WTC11 (cell line): ENCODE results near the gene RAD23A. TPM values are rescaled to one million over a fixed set of nuclear protein-coding genes. Genes with fewer than 3 reads are reported as not detected.

ENCODE experiments used
- ATAC-seq: fragments of 200-7000 bp; cut with Tn5 transposase; 2 replicates; pipeline ENCODE4 v1.10.0; 2021; ENCODE audit warnings: mild to moderate bottlenecking, moderate library complexity
- CTCF ChIA-PET: fragments of 300-600 bp; sonication (Branson Sonifier 250); formaldehyde crosslinking; loops from one replicate; lab custom pipeline; 2021; ENCODE audit warnings: antibody characterized with exemption; lab: Charles Lee
- POLR2A ChIA-PET: fragments of 350-600 bp; sonication (Branson Sonifier 250); formaldehyde crosslinking; loops from one replicate; lab custom pipeline; 2021; ENCODE audit warnings: antibody characterized with exemption; lab: Charles Lee
- DNase-seq: peaks from one replicate; pipeline ENCODE4 v3.0.0; 2021; ENCODE audit warnings: low spot score
- H3K27ac Mint-ChIP-seq: 2 replicates; pipeline ENCODE4 v1.8.0; 2021; ENCODE audit warnings: mixed read lengths
- H3K27me3 Mint-ChIP-seq: 2 replicates; pipeline ENCODE4 v1.8.0; 2021; ENCODE audit warnings: low read depth, mild to moderate bottlenecking, moderate library complexity, mixed read lengths
- H3K36me3 Mint-ChIP-seq: 2 replicates; pipeline ENCODE4 v1.8.0; 2021; ENCODE audit warnings: mixed read lengths
- H3K4me1 Mint-ChIP-seq: 2 replicates; pipeline ENCODE4 v1.8.0; 2022; ENCODE audit warnings: mixed read lengths
- H3K4me3 Mint-ChIP-seq: 2 replicates; pipeline ENCODE4 v1.8.0; 2021; ENCODE audit warnings: mild to moderate bottlenecking, moderate library complexity, mixed read lengths
- H3K9me3 Mint-ChIP-seq: 2 replicates; pipeline ENCODE4 v1.8.0; 2021; ENCODE audit warnings: mixed read lengths
- CBFB ChIP-seq: sonication (generic); formaldehyde crosslinking; IDR thresholded peaks from 2 replicates; pipeline ENCODE4 v1.8.1; 2022; ENCODE audit warnings: mild to moderate bottlenecking, low read depth, missing genetic modification reagents
- CREM ChIP-seq: sonication (generic); formaldehyde crosslinking; IDR thresholded peaks from 2 replicates; pipeline ENCODE4 v1.8.1; 2022; ENCODE audit warnings: mild to moderate bottlenecking, missing genetic modification reagents, moderate library complexity
- E2F1 ChIP-seq: sonication (generic); formaldehyde crosslinking; IDR thresholded peaks from 2 replicates; pipeline ENCODE4 v1.8.0; 2022; ENCODE audit warnings: mild to moderate bottlenecking, missing genetic modification reagents
- FOXK1 ChIP-seq: sonication (generic); formaldehyde crosslinking; IDR thresholded peaks from 2 replicates; pipeline ENCODE4 v1.8.0; 2022; ENCODE audit warnings: mild to moderate bottlenecking, moderate library complexity, missing genetic modification reagents
- GRHL2 ChIP-seq: fragments of 250-450 bp; sonication (Bioruptor Pico); IDR thresholded peaks from 2 replicates; pipeline ENCODE4 v1.8.0; 2022; ENCODE audit warnings: mild to moderate bottlenecking, moderate library complexity; ENCODE audit not compliant: insufficient replicate concordance, severe bottlenecking
- GTF2I ChIP-seq: fragments of 250-450 bp; sonication (Bioruptor Pico); conservative IDR thresholded peaks from 2 replicates; pipeline ENCODE4 v1.4.0; 2021; ENCODE audit warnings: mild to moderate bottlenecking
- JAZF1 ChIP-seq: fragments of 250-450 bp; sonication (Bioruptor Pico); IDR thresholded peaks from 2 replicates; pipeline ENCODE4 v1.9.0; 2021; ENCODE audit warnings: moderate library complexity, mild to moderate bottlenecking, inconsistent platforms
- MLX ChIP-seq: sonication (generic); formaldehyde crosslinking; IDR thresholded peaks from 2 replicates; pipeline ENCODE4 v1.8.1; 2023; ENCODE audit warnings: mild to moderate bottlenecking, missing genetic modification reagents, moderate library complexity
- RELA ChIP-seq: sonication (generic); formaldehyde crosslinking; IDR thresholded peaks from 2 replicates; pipeline ENCODE4 v1.8.1; 2022; ENCODE audit warnings: missing genetic modification reagents, mild to moderate bottlenecking, borderline replicate concordance
- RORB ChIP-seq: fragments of 250-450 bp; sonication (Bioruptor Pico); IDR thresholded peaks from 2 replicates; pipeline ENCODE4 v1.9.0; 2021; ENCODE audit warnings: mild to moderate bottlenecking
- TP53 ChIP-seq: sonication (generic); formaldehyde crosslinking; IDR thresholded peaks from 2 replicates; pipeline ENCODE4 v1.8.1; 2023; ENCODE audit warnings: mild to moderate bottlenecking, missing genetic modification reagents
- ZBTB43 ChIP-seq: sonication (generic); formaldehyde crosslinking; IDR thresholded peaks from 2 replicates; pipeline ENCODE4 v1.8.1; 2023; ENCODE audit warnings: mild to moderate bottlenecking, missing genetic modification reagents
- ZMAT4 ChIP-seq: fragments of 250-450 bp; sonication (Bioruptor Pico); IDR thresholded peaks from 2 replicates; pipeline ENCODE4 v1.9.0; 2021; ENCODE audit warnings: mild to moderate bottlenecking
- ZNF232 ChIP-seq: sonication (generic); formaldehyde crosslinking; IDR thresholded peaks from 2 replicates; pipeline ENCODE4 v1.8.0; 2022; ENCODE audit warnings: mild to moderate bottlenecking, missing genetic modification reagents
- ZNF416 ChIP-seq: fragments of 250-450 bp; sonication (Bioruptor Pico); IDR thresholded peaks from 2 replicates; pipeline ENCODE4 v1.9.0; 2021; ENCODE audit warnings: mild to moderate bottlenecking, inconsistent platforms
- ZNF512 ChIP-seq: sonication (generic); formaldehyde crosslinking; IDR thresholded peaks from 2 replicates; pipeline ENCODE4 v1.8.1; 2022; ENCODE audit warnings: missing genetic modification reagents, borderline replicate concordance
- ZNF671 ChIP-seq: fragments of 250-450 bp; sonication (Bioruptor Pico); IDR thresholded peaks from 2 replicates; pipeline ENCODE4 v1.8.0; 2021; ENCODE audit warnings: mild to moderate bottlenecking
- total RNA-seq: library from RNA; stranded (reverse); gene quantifications from 3 replicates; pipeline ENCODE4 v1.2.3, GENCODE V29; 2021
- TF ChIP-seq, protein P1 (sequence below): sonication (generic); formaldehyde crosslinking; conservative IDR thresholded peaks from 2 replicates; pipeline ENCODE4 v1.8.1; 2023; ENCODE audit warnings: mild to moderate bottlenecking, low read depth, missing genetic modification reagents, moderate library complexity
- TF ChIP-seq, protein P2 (sequence below): fragments of 250-450 bp; sonication (Bioruptor Pico); IDR thresholded peaks from 2 replicates; pipeline ENCODE4 v1.9.0; 2021; ENCODE audit warnings: moderate library complexity, mild to moderate bottlenecking, inconsistent platforms, borderline replicate concordance
- TF ChIP-seq, protein P3 (sequence below): sonication (generic); formaldehyde crosslinking; IDR thresholded peaks from 2 replicates; pipeline ENCODE4 v1.8.1; 2022; ENCODE audit warnings: low read depth, mild to moderate bottlenecking, moderate library complexity, missing genetic modification reagents, borderline replicate concordance

RAD23A gene
- total RNA-seq, 1 experiment from 2014 or later, result 84.3 TPM

DNA sequence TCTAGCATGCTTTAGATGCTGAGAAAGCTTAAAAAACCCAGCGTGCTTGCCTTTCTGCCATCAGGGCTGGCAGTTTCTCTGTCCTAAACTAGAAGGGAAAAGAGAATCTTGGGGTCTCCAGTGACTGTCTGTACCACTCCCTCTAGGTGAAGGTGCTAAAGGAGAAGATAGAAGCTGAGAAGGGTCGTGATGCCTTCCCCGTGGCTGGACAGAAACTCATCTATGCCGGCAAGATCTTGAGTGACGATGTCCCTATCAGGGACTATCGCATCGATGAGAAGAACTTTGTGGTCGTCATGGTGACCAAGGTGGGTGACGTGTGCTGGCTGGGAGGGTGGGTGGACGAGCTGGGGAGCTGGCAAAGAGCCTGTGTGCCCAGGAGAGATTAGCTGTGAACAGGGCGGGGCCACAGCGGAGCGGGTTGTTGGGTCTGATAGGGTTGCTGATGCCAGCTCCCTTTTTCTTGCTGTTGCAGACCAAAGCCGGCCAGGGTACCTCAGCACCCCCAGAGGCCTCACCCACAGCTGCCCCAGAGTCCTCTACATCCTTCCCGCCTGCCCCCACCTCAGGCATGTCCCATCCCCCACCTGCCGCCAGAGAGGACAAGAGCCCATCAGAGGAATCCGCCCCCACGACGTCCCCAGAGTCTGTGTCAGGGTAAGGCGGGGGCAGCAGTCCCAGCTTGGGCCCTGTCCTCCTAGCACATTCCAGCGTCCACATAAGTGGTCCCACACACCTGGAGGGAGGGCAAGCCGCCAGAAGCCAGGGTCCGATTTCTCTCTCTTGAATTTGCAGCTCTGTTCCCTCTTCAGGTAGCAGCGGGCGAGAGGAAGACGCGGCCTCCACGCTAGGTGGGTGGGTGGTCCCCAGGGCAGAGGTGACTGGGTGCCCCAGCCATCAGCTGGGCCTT lies 2.3 kb downstream of the RAD23A start:
- Mint-ChIP-seq H3K27me3 (no peaks in the 10 kb centered on the region; the same call in 1 of the 2 replicates), H3K4me3 (peak overlapping the region; percentile 26), H3K4me1 (peaks cover 19% of the 10 kb centered on the region), H3K36me3 (peaks cover 67% of the 10 kb centered on the region), H3K9me3 (no peaks in the 10 kb centered on the region), H3K27ac (peak overlapping the region; percentile 68)
- ChIA-PET POLR2A (no interaction called here), CTCF (interaction anchor here (1.9 to 2.0 kb wide), 2 partner anchors 17 to 30 kb away, joined by 7 to 8 read pairs; no protein-coding TSS in a partner anchor)
- DNase-seq (no peak), ATAC-seq (no peak)
- TF ChIP-seq ZBTB43 (CRISPR knock-in tag), result no peak
- TF ChIP-seq, protein P1, sequence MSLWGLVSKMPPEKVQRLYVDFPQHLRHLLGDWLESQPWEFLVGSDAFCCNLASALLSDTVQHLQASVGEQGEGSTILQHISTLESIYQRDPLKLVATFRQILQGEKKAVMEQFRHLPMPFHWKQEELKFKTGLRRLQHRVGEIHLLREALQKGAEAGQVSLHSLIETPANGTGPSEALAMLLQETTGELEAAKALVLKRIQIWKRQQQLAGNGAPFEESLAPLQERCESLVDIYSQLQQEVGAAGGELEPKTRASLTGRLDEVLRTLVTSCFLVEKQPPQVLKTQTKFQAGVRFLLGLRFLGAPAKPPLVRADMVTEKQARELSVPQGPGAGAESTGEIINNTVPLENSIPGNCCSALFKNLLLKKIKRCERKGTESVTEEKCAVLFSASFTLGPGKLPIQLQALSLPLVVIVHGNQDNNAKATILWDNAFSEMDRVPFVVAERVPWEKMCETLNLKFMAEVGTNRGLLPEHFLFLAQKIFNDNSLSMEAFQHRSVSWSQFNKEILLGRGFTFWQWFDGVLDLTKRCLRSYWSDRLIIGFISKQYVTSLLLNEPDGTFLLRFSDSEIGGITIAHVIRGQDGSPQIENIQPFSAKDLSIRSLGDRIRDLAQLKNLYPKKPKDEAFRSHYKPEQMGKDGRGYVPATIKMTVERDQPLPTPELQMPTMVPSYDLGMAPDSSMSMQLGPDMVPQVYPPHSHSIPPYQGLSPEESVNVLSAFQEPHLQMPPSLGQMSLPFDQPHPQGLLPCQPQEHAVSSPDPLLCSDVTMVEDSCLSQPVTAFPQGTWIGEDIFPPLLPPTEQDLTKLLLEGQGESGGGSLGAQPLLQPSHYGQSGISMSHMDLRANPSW (CRISPR knock-in tag), result no peak
- TF ChIP-seq MLX (CRISPR knock-in tag), result no peak
- no peak for TF ChIP-seq RORB (CRISPR knock-in tag)
- no peak for TF ChIP-seq GTF2I (CRISPR knock-in tag)
- no peak for TF ChIP-seq CREM (CRISPR knock-in tag)
- TF ChIP-seq, protein P2, sequence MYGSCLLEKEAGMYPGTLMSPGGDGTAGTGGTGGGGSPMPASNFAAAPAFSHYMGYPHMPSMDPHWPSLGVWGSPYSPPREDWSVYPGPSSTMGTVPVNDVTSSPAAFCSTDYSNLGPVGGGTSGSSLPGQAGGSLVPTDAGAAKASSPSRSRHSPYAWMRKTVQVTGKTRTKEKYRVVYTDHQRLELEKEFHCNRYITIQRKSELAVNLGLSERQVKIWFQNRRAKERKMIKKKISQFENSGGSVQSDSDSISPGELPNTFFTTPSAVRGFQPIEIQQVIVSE (CRISPR knock-in tag), result no peak
- no peak for TF ChIP-seq ZNF512
- TF ChIP-seq, protein P3, sequence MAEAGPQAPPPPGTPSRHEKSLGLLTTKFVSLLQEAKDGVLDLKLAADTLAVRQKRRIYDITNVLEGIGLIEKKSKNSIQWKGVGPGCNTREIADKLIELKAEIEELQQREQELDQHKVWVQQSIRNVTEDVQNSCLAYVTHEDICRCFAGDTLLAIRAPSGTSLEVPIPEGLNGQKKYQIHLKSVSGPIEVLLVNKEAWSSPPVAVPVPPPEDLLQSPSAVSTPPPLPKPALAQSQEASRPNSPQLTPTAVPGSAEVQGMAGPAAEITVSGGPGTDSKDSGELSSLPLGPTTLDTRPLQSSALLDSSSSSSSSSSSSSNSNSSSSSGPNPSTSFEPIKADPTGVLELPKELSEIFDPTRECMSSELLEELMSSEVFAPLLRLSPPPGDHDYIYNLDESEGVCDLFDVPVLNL (CRISPR knock-in tag), result no peak
- no peak for TF ChIP-seq E2F1 (CRISPR knock-in tag)
- TF ChIP-seq RELA (CRISPR knock-in tag), result no peak
- no peak for TF ChIP-seq FOXK1 (CRISPR knock-in tag)
- no peak for TF ChIP-seq GRHL2 (CRISPR knock-in tag)
- no peak for TF ChIP-seq ZNF671
- no peak for TF ChIP-seq ZMAT4 (CRISPR knock-in tag)
- no peak for TF ChIP-seq JAZF1
- no peak for TF ChIP-seq CBFB (CRISPR knock-in tag)
- TF ChIP-seq ZNF416 (CRISPR knock-in tag), result no peak
- no peak for TF ChIP-seq ZNF232 (CRISPR knock-in tag)
- no peak for TF ChIP-seq TP53 (CRISPR knock-in tag)
